C4-2B (cell line): ENCODE measurements around the gene RYK.
A peak's percentile ranks its signal among the peaks of the same experiment; 100 is the strongest.

Experiments
- H3K27ac ChIP-seq: fragments of 450-650 bp; 2 replicates; pipeline ENCODE4 v1.5.1; 2017
- ZFX ChIP-seq: fragments of 450-650 bp; IDR thresholded peaks from 2 replicates; pipeline ENCODE4 v1.6.1; 2017
- TF ChIP-seq, protein P1 (sequence below): fragments of 450-650 bp; conservative IDR thresholded peaks from 2 replicates; pipeline ENCODE4 v1.5.1; 2017; ENCODE audit warnings: mild to moderate bottlenecking

The RYK gene

DNA sequence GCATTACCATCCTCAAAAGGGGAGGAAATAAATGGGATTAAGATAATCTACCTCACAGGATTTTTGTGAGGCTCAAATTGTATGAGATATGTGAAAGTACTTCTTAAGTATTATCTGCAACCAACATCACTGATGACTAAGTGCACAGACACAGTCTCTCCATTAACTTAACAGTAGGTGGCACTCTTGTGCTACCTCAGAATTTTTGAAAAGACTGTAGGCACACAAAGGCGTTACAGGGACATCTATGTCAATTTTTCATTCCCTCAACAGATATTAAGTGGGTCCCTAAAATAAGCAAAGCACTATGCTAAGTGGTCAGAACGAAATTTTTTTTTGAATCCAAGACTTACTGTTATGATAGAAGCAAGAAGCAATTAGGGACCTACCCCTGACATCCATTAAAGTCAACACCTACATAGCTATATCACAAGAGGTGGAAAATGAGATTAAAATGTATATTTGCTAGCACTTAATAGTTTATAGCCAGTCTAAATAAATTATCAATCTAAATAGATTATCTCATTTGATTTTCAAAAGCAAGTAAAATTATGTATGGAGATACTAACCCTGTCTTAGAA lies 52.9 kb downstream of the RYK start:
- TF ChIP-seq ZFX = no peak
- TF ChIP-seq, protein P1, sequence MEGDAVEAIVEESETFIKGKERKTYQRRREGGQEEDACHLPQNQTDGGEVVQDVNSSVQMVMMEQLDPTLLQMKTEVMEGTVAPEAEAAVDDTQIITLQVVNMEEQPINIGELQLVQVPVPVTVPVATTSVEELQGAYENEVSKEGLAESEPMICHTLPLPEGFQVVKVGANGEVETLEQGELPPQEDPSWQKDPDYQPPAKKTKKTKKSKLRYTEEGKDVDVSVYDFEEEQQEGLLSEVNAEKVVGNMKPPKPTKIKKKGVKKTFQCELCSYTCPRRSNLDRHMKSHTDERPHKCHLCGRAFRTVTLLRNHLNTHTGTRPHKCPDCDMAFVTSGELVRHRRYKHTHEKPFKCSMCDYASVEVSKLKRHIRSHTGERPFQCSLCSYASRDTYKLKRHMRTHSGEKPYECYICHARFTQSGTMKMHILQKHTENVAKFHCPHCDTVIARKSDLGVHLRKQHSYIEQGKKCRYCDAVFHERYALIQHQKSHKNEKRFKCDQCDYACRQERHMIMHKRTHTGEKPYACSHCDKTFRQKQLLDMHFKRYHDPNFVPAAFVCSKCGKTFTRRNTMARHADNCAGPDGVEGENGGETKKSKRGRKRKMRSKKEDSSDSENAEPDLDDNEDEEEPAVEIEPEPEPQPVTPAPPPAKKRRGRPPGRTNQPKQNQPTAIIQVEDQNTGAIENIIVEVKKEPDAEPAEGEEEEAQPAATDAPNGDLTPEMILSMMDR = peak; percentile 94
- no peak overlapping the region for H3K27ac ChIP-seq

DNA sequence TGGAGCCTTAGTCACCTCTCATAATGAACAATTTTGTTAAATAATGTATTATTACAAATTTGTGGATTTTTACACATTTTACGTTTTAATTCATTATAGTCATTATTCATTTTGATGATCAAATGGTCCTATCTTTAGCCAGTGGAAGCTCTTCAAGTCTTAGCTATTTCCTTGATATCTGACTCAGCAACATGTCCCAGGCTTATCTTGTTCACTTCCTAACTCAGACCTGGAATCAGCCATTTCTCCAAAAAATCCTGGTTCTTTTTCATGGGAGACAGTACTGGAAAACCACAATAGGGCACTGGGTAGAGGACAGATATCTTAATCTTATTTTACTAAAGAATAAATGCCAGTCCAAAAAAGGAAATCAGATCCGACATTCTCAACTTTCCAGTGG lies 56.4 kb downstream of the RYK start:
- TF ChIP-seq, protein P1 = no peak
- no peak for TF ChIP-seq ZFX
- H3K27ac ChIP-seq = no peak overlapping the region

DNA sequence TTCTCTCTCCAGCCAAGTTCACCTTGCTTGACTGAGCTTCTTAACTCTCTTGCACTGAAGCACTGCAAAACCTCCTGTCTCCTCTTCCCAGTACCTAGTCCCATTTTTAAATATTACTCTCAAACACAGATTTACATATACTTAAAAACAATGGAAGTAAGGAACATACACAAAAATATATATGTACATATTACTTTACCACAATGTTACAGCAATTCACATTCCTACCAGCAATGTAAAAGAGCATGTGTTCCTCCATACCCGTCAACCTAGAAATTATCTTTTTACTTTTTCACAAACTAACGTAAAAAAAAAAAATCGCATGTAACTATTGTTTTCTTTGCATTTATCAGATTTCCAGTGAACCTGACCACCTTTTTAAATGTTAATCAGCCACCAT lies 60.4 kb downstream of the RYK start:
- no peak for TF ChIP-seq ZFX
- TF ChIP-seq, protein P1 = no peak
- H3K27ac ChIP-seq = no peak overlapping the region

DNA sequence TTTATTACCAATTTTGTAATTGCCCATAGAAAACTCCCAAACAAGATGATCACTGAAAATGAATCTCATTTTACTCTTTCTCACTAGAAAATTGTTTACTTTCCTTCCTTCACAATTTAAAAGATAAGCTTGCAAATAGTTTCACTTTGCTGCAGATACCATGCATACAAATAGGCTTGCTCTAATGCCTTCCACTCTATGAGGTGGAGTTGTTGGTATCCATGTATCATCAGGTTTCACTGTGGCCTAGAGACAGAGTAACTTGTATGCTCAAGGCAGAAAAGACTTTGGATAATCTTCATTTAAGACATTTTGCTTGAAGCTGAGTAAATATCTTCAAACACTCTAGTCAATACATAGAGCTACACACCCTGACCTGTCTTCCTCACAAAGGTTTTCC lies 60.8 kb downstream of the RYK start:
- TF ChIP-seq ZFX = no peak
- TF ChIP-seq, protein P1 = no peak
- no peak overlapping the region for H3K27ac ChIP-seq

DNA sequence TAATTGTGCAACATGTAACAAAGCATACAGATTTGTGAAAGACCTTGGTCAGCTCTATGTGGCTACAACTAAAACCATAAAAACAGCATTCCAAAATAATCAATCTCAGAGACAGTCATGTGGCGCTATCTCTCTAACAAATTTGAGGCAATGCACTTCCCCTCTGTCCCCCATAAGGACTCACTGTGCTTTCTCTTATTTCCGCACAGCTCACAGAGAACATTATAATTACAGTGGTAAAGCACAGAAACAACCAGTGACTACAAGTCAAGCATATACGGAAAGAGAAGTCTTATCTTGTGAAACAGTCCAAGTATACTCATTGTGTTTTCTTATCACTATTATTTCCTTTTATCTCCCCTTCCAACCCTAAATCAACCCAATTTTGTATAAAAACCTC lies 64.3 kb downstream of the RYK start:
- H3K27ac ChIP-seq = no peak overlapping the region
- TF ChIP-seq, protein P1 = no peak
- TF ChIP-seq ZFX = no peak

DNA sequence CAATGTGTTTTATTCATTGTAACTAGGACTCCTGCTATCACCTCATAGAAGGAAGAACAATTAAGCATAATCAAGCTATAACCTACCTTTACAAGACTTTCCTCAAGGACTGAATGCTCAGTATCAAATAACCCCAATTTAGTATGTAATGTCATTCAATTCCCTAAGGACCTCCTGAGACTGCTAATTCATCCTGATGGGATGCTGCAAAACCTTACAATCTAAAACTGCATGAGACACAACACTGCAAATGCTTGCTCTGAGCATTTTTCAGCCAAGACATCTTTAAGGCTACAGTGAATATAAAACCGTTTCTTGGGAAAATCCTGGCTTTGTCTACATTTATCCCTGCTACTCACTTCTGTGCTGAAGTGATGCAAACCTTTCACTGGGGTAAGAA lies 69.9 kb downstream of the RYK start:
- no peak overlapping the region for H3K27ac ChIP-seq

DNA sequence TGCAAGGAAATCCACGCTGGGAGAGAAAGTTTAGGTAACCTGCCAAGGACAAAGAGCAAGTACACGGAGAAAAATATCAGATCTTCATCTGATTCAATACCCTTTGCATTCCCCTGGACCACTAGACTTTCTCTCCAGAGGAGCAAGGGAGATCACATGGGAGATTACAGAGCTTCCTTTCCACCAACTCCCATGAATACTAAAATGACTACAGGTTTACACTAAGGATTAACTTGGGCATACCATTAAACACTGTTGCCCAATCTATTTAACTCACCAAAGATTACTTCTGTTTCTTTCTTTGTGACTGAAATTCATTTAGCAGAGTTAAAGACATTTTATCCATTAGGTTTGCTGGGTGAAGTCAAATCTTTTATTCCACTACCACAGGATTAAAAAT lies 71.2 kb downstream of the RYK start:
- no peak for TF ChIP-seq ZFX
- TF ChIP-seq, protein P1 = no peak
- H3K27ac ChIP-seq = no peak overlapping the region

More for the DNA sequence above, 69.9 kb downstream of the RYK start:
- TF ChIP-seq, protein P1 = no peak
- no peak for TF ChIP-seq ZFX
